Fibroblast of skin of abdomen (primary cell): ENCODE results near the gene TAGLN.
A peak's percentile ranks its signal among the peaks of the same experiment; 100 is the strongest.
"Not testable (repeated sequence)": the region's sequence is repeated elsewhere in the genome, so short reads cannot be mapped to it uniquely, and the experiment has no call there.

Source experiments
- DNase-seq: peaks from one replicate; pipeline ENCODE4 v3.0.0-alpha.2; 2013

The TAGLN gene

GRCh38 chr11:117180661-117181585, 18.2 kb upstream of the TAGLN start:
- peak; percentile 68 for DNase-seq

GRCh38 chr11:117181586-117182550, 17.3 kb upstream of the TAGLN start:
- no peak for DNase-seq

GRCh38 chr11:117182551-117182935, 16.6 kb upstream of the TAGLN start:
- DNase-seq = no peak

GRCh38 chr11:117183178-117183577, 16.0 kb upstream of the TAGLN start:
- not testable (repeated sequence) for DNase-seq

- no peak for DNase-seq
Observed at GRCh38 chr11:117183724-117184349, 15.3 kb upstream of the TAGLN start.

- no peak for DNase-seq
Observed at GRCh38 chr11:117185736-117186430, 13.3 kb upstream of the TAGLN start.

- no peak for DNase-seq
Observed at GRCh38 chr11:117186431-117186761, 12.8 kb upstream of the TAGLN start.

GRCh38 chr11:117187007-117187406, 12.2 kb upstream of the TAGLN start:
- no peak for DNase-seq

GRCh38 chr11:117187428-117187798, 11.8 kb upstream of the TAGLN start:
- DNase-seq = no peak

- DNase-seq = no peak
Observed at GRCh38 chr11:117187799-117188481, 11.2 kb upstream of the TAGLN start.

- no peak for DNase-seq
Observed at GRCh38 chr11:117188620-117189081, 10.5 kb upstream of the TAGLN start.

- no peak for DNase-seq
Observed at GRCh38 chr11:117189191-117189940, 9.8 kb upstream of the TAGLN start.

GRCh38 chr11:117189941-117190544, 9.1 kb upstream of the TAGLN start:
- DNase-seq = no peak

GRCh38 chr11:117191680-117192400, 7.3 kb upstream of the TAGLN start:
- no peak for DNase-seq

GRCh38 chr11:117192401-117192875, 6.7 kb upstream of the TAGLN start:
- DNase-seq = no peak

- DNase-seq = no peak
Observed at GRCh38 chr11:117193130-117194020, 5.8 kb upstream of the TAGLN start.

GRCh38 chr11:117194267-117194666, 4.9 kb upstream of the TAGLN start:
- DNase-seq = no peak

GRCh38 chr11:117195258-117195657, 3.9 kb upstream of the TAGLN start:
- no peak for DNase-seq
